ENCODE results near the gene ZG16. TPM values are rescaled to one million over a fixed set of nuclear protein-coding genes. Genes with fewer than 3 reads are reported as not detected.

ZG16 gene
- total and polyA plus RNA-seq, 4 donors, result 0.12 to 23.9 (median 4.3) TPM; not detected in 1

GRCh38 chr16:29820271-29820701, 42.2 kb downstream of the ZG16 start, which contains the start of gene MVP:
Gene MVP (plus strand): TSS chr16:29820462. CDS start chr16:29830550, 10,088 bp downstream.
- H3K27ac ChIP-seq (ENCODE audit: low read depth in 1 of 2, low read length in 2 of 2), result peak within 1 kb of the TSS; percentile 68 to 86
- peaks cover 0 to 3% of the 10 kb centered on the region in 2 donors for H3K4me1 ChIP-seq (ENCODE audit: control insufficient read depth in 1 of 2, insufficient read depth in 2 of 2, low read length in 2 of 2)
- peak within 1 kb of the TSS; percentile 79 to 89 for H3K4me3 ChIP-seq (ENCODE audit: low read length in 2 of 2)
- ATAC-seq (ENCODE audit: low FRiP score), result peak; percentile 62
- WGBS, 2 donors, result 0 to 2% methylated on average over 4 of the region's 4 CpGs
- no peaks in the 10 kb centered on the region for H3K36me3 ChIP-seq (ENCODE audit: control insufficient read depth in 1 of 2, insufficient read depth in 2 of 2, low read length in 1 of 2)
- no peaks in the 10 kb centered on the region for H3K9me3 ChIP-seq (ENCODE audit: control insufficient read depth, low read length)
- DNase-seq, result peak; percentile 84 to 87
- H3K27me3 ChIP-seq (ENCODE audit: control insufficient read depth in 1 of 2, insufficient read depth in 2 of 2, low read length in 1 of 2), result no peaks in the 10 kb centered on the region
- intact Hi-C loops (cut with DNase I), result loop anchor here in 1 of 2 donors (5.0 to 10.0 kb wide), 2 partner anchors 42 to 115 kb away; partner anchors contain the start of gene CDIPT

GRCh38 chr16:29820730-29821642, 42.9 kb downstream of the ZG16 start:
- no peaks in the 10 kb centered on the region for H3K27me3 ChIP-seq (ENCODE audit: control insufficient read depth in 1 of 2, insufficient read depth in 2 of 2, low read length in 1 of 2)
- H3K36me3 ChIP-seq (ENCODE audit: control insufficient read depth in 1 of 2, insufficient read depth in 2 of 2, low read length in 1 of 2), result no peaks in the 10 kb centered on the region
- peak overlapping the region; percentile 79 to 89 for H3K4me3 ChIP-seq (ENCODE audit: low read length in 2 of 2)
- no peaks in the 10 kb centered on the region for H3K9me3 ChIP-seq (ENCODE audit: control insufficient read depth, low read length)
- H3K4me1 ChIP-seq (ENCODE audit: control insufficient read depth in 1 of 2, insufficient read depth in 2 of 2, low read length in 2 of 2), result peaks cover 0 to 3% of the 10 kb centered on the region in 2 donors
- ATAC-seq (ENCODE audit: low FRiP score) (no peak), DNase-seq (peak; percentile 75 to 86)
- 23 to 24% methylated on average over 11 of the region's 11 CpGs for WGBS, 2 donors
- peak overlapping the region; percentile 68 to 86 for H3K27ac ChIP-seq (ENCODE audit: low read depth in 1 of 2, low read length in 2 of 2)
- intact Hi-C loops (cut with DNase I), result loop anchor here in 1 of 2 donors (5.0 to 10.0 kb wide), 2 partner anchors 41 to 116 kb away; partner anchors contain the start of gene CDIPT

- H3K4me1 ChIP-seq (ENCODE audit: control insufficient read depth in 1 of 2, insufficient read depth in 2 of 2, low read length in 2 of 2), result peaks cover 0 to 3% of the 10 kb centered on the region in 2 donors
- no peaks in the 10 kb centered on the region for H3K27me3 ChIP-seq (ENCODE audit: control insufficient read depth in 1 of 2, insufficient read depth in 2 of 2, low read length in 1 of 2)
- no peaks in the 10 kb centered on the region for H3K36me3 ChIP-seq (ENCODE audit: control insufficient read depth in 1 of 2, insufficient read depth in 2 of 2, low read length in 1 of 2)
- peak overlapping the region; percentile 32 to 79 for H3K4me3 ChIP-seq (ENCODE audit: low read length in 2 of 2)
- H3K9me3 ChIP-seq (ENCODE audit: control insufficient read depth, low read length), result no peaks in the 10 kb centered on the region
- intact Hi-C loops (cut with DNase I), result loop anchor here in 1 of 2 donors (5.0 to 10.0 kb wide), 2 partner anchors 41 to 117 kb away; partner anchors contain the start of gene CDIPT
- ATAC-seq (ENCODE audit: low FRiP score), result no peak
- DNase-seq, result peak in 1 of 2 donors; percentile 66
- 10 to 15% methylated on average over 7 of the region's 7 CpGs for WGBS, 2 donors
- peak overlapping the region; percentile 68 to 86 for H3K27ac ChIP-seq (ENCODE audit: low read depth in 1 of 2, low read length in 2 of 2)
Observed at GRCh38 chr16:29821643-29822115, 43.6 kb downstream of the ZG16 start.

GRCh38 chr16:29824589-29825144, 46.6 kb downstream of the ZG16 start:
- Histone ChIP-seq H3K4me1 (ENCODE audit: control insufficient read depth in 1 of 2, insufficient read depth in 2 of 2, low read length in 2 of 2) (peaks cover 0 to 4% of the 10 kb centered on the region in 2 donors), H3K27me3 (ENCODE audit: control insufficient read depth in 1 of 2, insufficient read depth in 2 of 2, low read length in 1 of 2) (no peaks in the 10 kb centered on the region), H3K27ac (ENCODE audit: low read depth in 1 of 2, low read length in 2 of 2) (peak overlapping the region in 1 of 2 donors; percentile 66), H3K4me3 (ENCODE audit: low read length in 2 of 2) (no peak overlapping the region), H3K36me3 (ENCODE audit: control insufficient read depth in 1 of 2, insufficient read depth in 2 of 2, low read length in 1 of 2) (no peaks in the 10 kb centered on the region), H3K9me3 (ENCODE audit: control insufficient read depth, low read length) (no peaks in the 10 kb centered on the region)
- DNase-seq, result no peak
- intact Hi-C loops (cut with DNase I), result loop anchor here in 1 of 2 donors (5.0 to 10.0 kb wide), 2 partner anchors 38 to 120 kb away; partner anchors contain the start of gene CDIPT
- 7 to 8% methylated on average over 7 of the region's 7 CpGs for WGBS, 2 donors
- ATAC-seq (ENCODE audit: low FRiP score), result peak; percentile 67

GRCh38 chr16:29825145-29826044, 47.3 kb downstream of the ZG16 start:
- no peak overlapping the region for H3K4me3 ChIP-seq (ENCODE audit: low read length in 2 of 2)
- peak; percentile 79 for ATAC-seq (ENCODE audit: low FRiP score)

GRCh38 chr16:29826342-29826695, 48.3 kb downstream of the ZG16 start:
- intact Hi-C loops (cut with DNase I), result loop anchor here in 1 of 2 donors (10.0 kb wide), 1 partner anchor 122 kb away; no protein-coding TSS in a partner anchor
- ATAC-seq (ENCODE audit: low FRiP score) (no peak), DNase-seq (no peak)
- Histone ChIP-seq H3K27me3 (ENCODE audit: control insufficient read depth in 1 of 2, insufficient read depth in 2 of 2, low read length in 1 of 2) (no peaks in the 10 kb centered on the region), H3K36me3 (ENCODE audit: control insufficient read depth in 1 of 2, insufficient read depth in 2 of 2, low read length in 1 of 2) (peaks cover 0 to 4% of the 10 kb centered on the region in 2 donors), H3K4me1 (ENCODE audit: control insufficient read depth in 1 of 2, insufficient read depth in 2 of 2, low read length in 2 of 2) (peaks cover 0 to 4% of the 10 kb centered on the region in 2 donors), H3K9me3 (ENCODE audit: control insufficient read depth, low read length) (no peaks in the 10 kb centered on the region), H3K4me3 (ENCODE audit: low read length in 2 of 2) (no peak overlapping the region), H3K27ac (ENCODE audit: low read depth in 1 of 2, low read length in 2 of 2) (no peak overlapping the region)
- WGBS, 2 donors, result 94 to 97% methylated on average over 5 to 8 of the region's 8 CpGs

More at GRCh38 chr16:29825145-29826044, 47.3 kb downstream of the ZG16 start:
- intact Hi-C loops (cut with DNase I), result loop anchor here in 1 of 2 donors (10.0 kb wide), 1 partner anchor 121 kb away; no protein-coding TSS in a partner anchor
- Histone ChIP-seq H3K27ac (ENCODE audit: low read depth in 1 of 2, low read length in 2 of 2) (peak overlapping the region in 1 of 2 donors; percentile 66), H3K36me3 (ENCODE audit: control insufficient read depth in 1 of 2, insufficient read depth in 2 of 2, low read length in 1 of 2) (peaks cover 0 to under 1% of the 10 kb centered on the region in 2 donors), H3K4me1 (ENCODE audit: control insufficient read depth in 1 of 2, insufficient read depth in 2 of 2, low read length in 2 of 2) (peaks cover 0 to 4% of the 10 kb centered on the region in 2 donors), H3K9me3 (ENCODE audit: control insufficient read depth, low read length) (no peaks in the 10 kb centered on the region), H3K27me3 (ENCODE audit: control insufficient read depth in 1 of 2, insufficient read depth in 2 of 2, low read length in 1 of 2) (no peaks in the 10 kb centered on the region)
- peak in 1 of 2 donors; percentile 72 for DNase-seq
- 32 to 34% methylated on average over 10 of the region's 10 CpGs for WGBS, 2 donors

- Histone ChIP-seq H3K4me1 (ENCODE audit: control insufficient read depth in 1 of 2, insufficient read depth in 2 of 2, low read length in 2 of 2) (peaks cover 0 to 1% of the 10 kb centered on the region in 2 donors), H3K27ac (ENCODE audit: low read depth in 1 of 2, low read length in 2 of 2) (no peak overlapping the region), H3K9me3 (ENCODE audit: control insufficient read depth, low read length) (no peaks in the 10 kb centered on the region), H3K27me3 (ENCODE audit: control insufficient read depth in 1 of 2, insufficient read depth in 2 of 2, low read length in 1 of 2) (no peaks in the 10 kb centered on the region), H3K4me3 (ENCODE audit: low read length in 2 of 2) (no peak overlapping the region), H3K36me3 (ENCODE audit: control insufficient read depth in 1 of 2, insufficient read depth in 2 of 2, low read length in 1 of 2) (peaks cover 0 to 13% of the 10 kb centered on the region in 2 donors)
- intact Hi-C loops (cut with DNase I), result no loop called here
- WGBS, 2 donors, result 89 to 95% methylated on average over 11 of the region's 11 CpGs
- ATAC-seq (ENCODE audit: low FRiP score) (no peak), DNase-seq (no peak)
Observed at GRCh38 chr16:29830774-29831173, 52.7 kb downstream of the ZG16 start.
